ENCODE data around the gene KIRREL3. TPM values are rescaled to one million over a fixed set of nuclear protein-coding genes. Genes with fewer than 3 reads are reported as not detected.

KIRREL3 gene
- total RNA-seq, 1 experiment from 2014 or later: 0.44 TPM

GRCh38 chr11:126433989-126434949, 566.3 kb downstream of the KIRREL3 start:
- Histone ChIP-seq H3K36me3 (ENCODE audit: low read depth, low read length) (0 out of 2 replicates have a peak, but pooled peaks cover 5% of the 10 kb centered on the region), H4K20me1 (ENCODE audit: low read length) (no peaks in the 10 kb centered on the region), H3K9me3 (ENCODE audit: low read length) (no peaks in the 10 kb centered on the region), H3K4me3 (ENCODE audit: low read length) (no peak overlapping the region), H3K4me1 (ENCODE audit: insufficient read depth, low read length) (peaks cover 25% of the 10 kb centered on the region), H3F3A (ENCODE audit: low read length, unreplicated experiment) (no peaks in the 10 kb centered on the region), H3K79me2 (ENCODE audit: low read length) (no peaks in the 10 kb centered on the region), H3K9ac (ENCODE audit: low read length) (no peak overlapping the region), H3K27ac (ENCODE audit: low read length) (no peak overlapping the region), H3K4me2 (ENCODE audit: low read length) (no peak overlapping the region), H2AFZ (ENCODE audit: low read length) (no peak overlapping the region), H3K27me3 (ENCODE audit: low read length) (no peaks in the 10 kb centered on the region), H3K9me2 (replicated peaks; ENCODE audit: low read length) (no peaks in the 10 kb centered on the region)
- no TSS peak for BruUV-seq (replicated peaks)
- POLR2A ChIA-PET (ENCODE audit: unreplicated experiment): no interaction called here
- TF ChIP-seq CTCF (conservative IDR thresholded peaks at IDR 0.05; ENCODE audit: low read depth, low read length): no peak
- no peak for TF ChIP-seq EZH2 (IDR thresholded peaks at IDR 0.05; ENCODE audit: low read length, unreplicated experiment)
- no peak for TF ChIP-seq EZH2phosphoT487 (IDR thresholded peaks at IDR 0.05; ENCODE audit: borderline replicate concordance, low read length)
- intact Hi-C loops (cut with micrococcal nuclease): no loop called here
- CTCF ChIA-PET: no interaction called here
- no peak for DNase-seq
- no peak for ATAC-seq

DNA sequence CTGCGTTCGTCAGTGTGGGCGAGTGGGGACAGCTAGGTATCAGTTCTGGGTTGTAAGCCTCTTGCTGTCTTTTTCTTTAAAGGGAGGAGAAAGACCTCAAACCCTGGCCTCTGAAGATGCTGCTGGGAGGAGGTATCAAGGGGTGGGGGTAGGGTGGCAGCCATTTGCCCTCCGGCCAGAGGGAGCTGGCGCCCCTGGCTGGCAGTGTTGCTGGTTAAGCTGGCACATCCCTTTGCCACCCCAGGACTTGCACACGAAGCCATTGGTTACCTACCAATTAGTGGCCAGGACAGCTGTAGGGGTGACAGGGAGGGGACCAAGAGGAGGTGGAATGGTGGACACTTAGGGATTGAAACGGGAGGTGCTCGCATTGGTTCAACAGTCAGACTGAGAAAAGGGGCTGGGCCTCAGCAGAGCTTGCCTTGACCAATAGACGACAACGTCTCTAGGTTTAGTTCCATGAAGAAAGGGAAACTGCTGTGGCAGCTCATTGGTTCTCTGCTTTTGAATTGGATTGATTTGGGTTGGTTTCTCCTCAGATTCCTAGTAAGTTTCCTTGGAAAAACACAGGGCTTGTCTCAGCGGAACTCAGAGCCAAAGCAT, 567.2 kb downstream of the KIRREL3 start:
- H3F3A ChIP-seq (ENCODE audit: low read length, unreplicated experiment): no peaks in the 10 kb centered on the region
- H3K9ac ChIP-seq (ENCODE audit: low read length): no peak overlapping the region
- CTCF ChIA-PET: no interaction called here
- H3K27me3 ChIP-seq (ENCODE audit: low read length): no peaks in the 10 kb centered on the region
- no peaks in the 10 kb centered on the region for H4K20me1 ChIP-seq (ENCODE audit: low read length)
- peaks cover 25% of the 10 kb centered on the region for H3K4me1 ChIP-seq (ENCODE audit: insufficient read depth, low read length)
- no peaks in the 10 kb centered on the region for H3K9me2 ChIP-seq (replicated peaks; ENCODE audit: low read length)
- H2AFZ ChIP-seq (ENCODE audit: low read length): no peak overlapping the region
- no peak overlapping the region for H3K4me2 ChIP-seq (ENCODE audit: low read length)
- 0 out of 2 replicates have a peak, but pooled peaks cover 5% of the 10 kb centered on the region for H3K36me3 ChIP-seq (ENCODE audit: low read depth, low read length)
- no peak for TF ChIP-seq EZH2 (IDR thresholded peaks at IDR 0.05; ENCODE audit: low read length, unreplicated experiment)
- TF ChIP-seq CTCF (conservative IDR thresholded peaks at IDR 0.05; ENCODE audit: low read depth, low read length): no peak
- TF ChIP-seq EZH2phosphoT487 (IDR thresholded peaks at IDR 0.05; ENCODE audit: borderline replicate concordance, low read length): no peak
- intact Hi-C loops (cut with micrococcal nuclease): no loop called here
- no peak for ATAC-seq
- POLR2A ChIA-PET (ENCODE audit: unreplicated experiment): no interaction called here
- no peak overlapping the region for H3K27ac ChIP-seq (ENCODE audit: low read length)
- no peaks in the 10 kb centered on the region for H3K79me2 ChIP-seq (ENCODE audit: low read length)
- no TSS peak for BruUV-seq (replicated peaks)
- DNase-seq: no peak
- no peaks in the 10 kb centered on the region for H3K9me3 ChIP-seq (ENCODE audit: low read length)
- no peak overlapping the region for H3K4me3 ChIP-seq (ENCODE audit: low read length)

Data from PC-3 (cell line).